Caco-2 (cell line): Measurements from ENCODE around the gene SYTL5. TPM values are rescaled to one million over a fixed set of nuclear protein-coding genes. Genes with fewer than 3 reads are reported as not detected.

Source experiments
- BruUV-seq: library from RNA; stranded (reverse); fragments of 400-500 nt; replicated peaks from 2 replicates; lab custom pipeline; 2021; lab: Mats Ljungman, UMichigan
- CTCF ChIA-PET: fragments of 300-600 bp; sonication (Branson Sonifier 250); formaldehyde crosslinking; loops from one replicate; lab custom pipeline; 2022; ENCODE audit warnings: antibody characterized with exemption; lab: Charles Lee
- POLR2A ChIA-PET: fragments of 300-600 bp; sonication (Branson Sonifier 250); formaldehyde crosslinking; loops from one replicate; lab custom pipeline; 2022; ENCODE audit warnings: antibody characterized with exemption; lab: Charles Lee
- DNase-seq, 2 experiments: peaks; one replicate each; pipeline versions ENCODE4 v3.0.0 to v3.0.0-alpha.2; 2020 to 2022
- H3K27me3 ChIP-seq: replicated peaks from 2 replicates; pipeline ENCODE4 v1.6.0; 2011; ENCODE audit warnings: low read length; ENCODE audit not compliant: control insufficient read depth, insufficient read depth
- H3K36me3 ChIP-seq: 2 replicates; pipeline ENCODE4 v1.5.1; 2011; ENCODE audit warnings: low read length; ENCODE audit not compliant: control insufficient read depth, insufficient read depth
- H3K4me1 ChIP-seq: fragments of 250-450 bp; sonication (Bioruptor Pico); 2 replicates; pipeline ENCODE4 v1.5.1; 2020; ENCODE audit warnings: mild to moderate bottlenecking
- H3K4me3 ChIP-seq: 2 replicates; pipeline ENCODE4 v1.5.1; 2011; ENCODE audit warnings: low read depth, mild to moderate bottlenecking, control low read depth, low read length
- H3K9me3 ChIP-seq: fragments of 250-450 bp; sonication (Bioruptor Pico); 2 replicates; pipeline ENCODE4 v1.5.1; 2020; ENCODE audit warnings: mild to moderate bottlenecking, moderate library complexity
- H3K27ac Mint-ChIP-seq: one replicate; pipeline ENCODE4 v1.8.0; 2022; ENCODE audit warnings: mixed read lengths; ENCODE audit not compliant: unreplicated experiment
- H3K27me3 Mint-ChIP-seq: one replicate; pipeline ENCODE4 v1.8.0; 2022; ENCODE audit warnings: mixed read lengths; ENCODE audit not compliant: insufficient read depth, unreplicated experiment
- H3K36me3 Mint-ChIP-seq: one replicate; pipeline ENCODE4 v1.8.0; 2022; ENCODE audit warnings: mild to moderate bottlenecking, mixed read lengths; ENCODE audit not compliant: insufficient read depth, unreplicated experiment
- H3K4me1 Mint-ChIP-seq: one replicate; pipeline ENCODE4 v1.8.0; 2022; ENCODE audit warnings: low read depth, mixed read lengths; ENCODE audit not compliant: unreplicated experiment
- H3K4me3 Mint-ChIP-seq: one replicate; pipeline ENCODE4 v1.8.0; 2022; ENCODE audit warnings: mild to moderate bottlenecking, moderate library complexity, mixed read lengths; ENCODE audit not compliant: unreplicated experiment
- H3K9me3 Mint-ChIP-seq: one replicate; pipeline ENCODE4 v1.8.0; 2022; ENCODE audit warnings: mixed read lengths; ENCODE audit not compliant: unreplicated experiment
- intact Hi-C: fragments of 100-400 bp; cut with micrococcal nuclease; formaldehyde crosslinking; loops from one replicate; pipeline ENCODE4 v1.10.0; 2022; ENCODE audit not compliant: unreplicated experiment
- total RNA-seq: library from RNA; stranded (reverse); gene quantifications from 2 replicates; pipeline ENCODE4 v1.2.3, GENCODE V29; 2022
- TF ChIP-seq, protein P1 (sequence below), 2 experiments: fragments of 200-600 bp in 1 of 2; IDR thresholded peaks; 1 replicate in 1 of 2; 2 replicates in 1 of 2; pipeline versions ENCODE4 v1.5.1 to v1.8.0; 2011 to 2022; ENCODE audit warnings: antibody characterized with exemption in 1 of 2, control low read depth in 1 of 2, inconsistent platforms in 1 of 2, low read depth in 1 of 2, low read length in 1 of 2, mild to moderate bottlenecking in 1 of 2, moderate library complexity in 1 of 2; ENCODE audit not compliant: insufficient read depth in 1 of 2, severe bottlenecking in 1 of 2, unreplicated experiment in 1 of 2

SYTL5 gene
- total RNA-seq, 1 experiment from 2014 or later: 8.9 TPM

- H3K9me3 Mint-ChIP-seq: no peaks in the 10 kb centered on the region
- no peak overlapping the region for H3K4me3 Mint-ChIP-seq
- no peak for DNase-seq
- Histone ChIP-seq H3K9me3 (no peaks in the 10 kb centered on the region), H3K36me3 (0 out of 2 replicates have a peak, but pooled peaks cover 1% of the 10 kb centered on the region), H3K27me3 (no peaks in the 10 kb centered on the region), H3K4me3 (no peak overlapping the region), H3K4me1 (no peaks in the 10 kb centered on the region)
- intact Hi-C loops: no loop called here
- BruUV-seq: no TSS peak
- ChIA-PET CTCF (no interaction called here), POLR2A (no interaction called here)
- no peak overlapping the region for H3K27ac Mint-ChIP-seq
- H3K36me3 Mint-ChIP-seq: no peaks in the 10 kb centered on the region
- H3K27me3 Mint-ChIP-seq: no peaks in the 10 kb centered on the region
- TF ChIP-seq, protein P1, sequence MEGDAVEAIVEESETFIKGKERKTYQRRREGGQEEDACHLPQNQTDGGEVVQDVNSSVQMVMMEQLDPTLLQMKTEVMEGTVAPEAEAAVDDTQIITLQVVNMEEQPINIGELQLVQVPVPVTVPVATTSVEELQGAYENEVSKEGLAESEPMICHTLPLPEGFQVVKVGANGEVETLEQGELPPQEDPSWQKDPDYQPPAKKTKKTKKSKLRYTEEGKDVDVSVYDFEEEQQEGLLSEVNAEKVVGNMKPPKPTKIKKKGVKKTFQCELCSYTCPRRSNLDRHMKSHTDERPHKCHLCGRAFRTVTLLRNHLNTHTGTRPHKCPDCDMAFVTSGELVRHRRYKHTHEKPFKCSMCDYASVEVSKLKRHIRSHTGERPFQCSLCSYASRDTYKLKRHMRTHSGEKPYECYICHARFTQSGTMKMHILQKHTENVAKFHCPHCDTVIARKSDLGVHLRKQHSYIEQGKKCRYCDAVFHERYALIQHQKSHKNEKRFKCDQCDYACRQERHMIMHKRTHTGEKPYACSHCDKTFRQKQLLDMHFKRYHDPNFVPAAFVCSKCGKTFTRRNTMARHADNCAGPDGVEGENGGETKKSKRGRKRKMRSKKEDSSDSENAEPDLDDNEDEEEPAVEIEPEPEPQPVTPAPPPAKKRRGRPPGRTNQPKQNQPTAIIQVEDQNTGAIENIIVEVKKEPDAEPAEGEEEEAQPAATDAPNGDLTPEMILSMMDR (IDR thresholded peaks at IDR 0.05; ENCODE audit: insufficient read depth in 1 of 2, low read depth in 1 of 2, low read length in 1 of 2, severe bottlenecking in 1 of 2, unreplicated experiment in 1 of 2): no peak
- no peaks in the 10 kb centered on the region for H3K4me1 Mint-ChIP-seq
Observed at GRCh38 chrX:38069991-38070390, 63.6 kb downstream of the SYTL5 start.

- POLR2A ChIA-PET: no interaction called here
- no peaks in the 10 kb centered on the region for H3K9me3 Mint-ChIP-seq
Observed at GRCh38 chrX:38079463-38079862, 73.1 kb downstream of the SYTL5 start.

GRCh38 chrX:38080808-38081207 lies 74.5 kb downstream of the SYTL5 start:
- no peaks in the 10 kb centered on the region for H3K27me3 Mint-ChIP-seq
- intact Hi-C loops: no loop called here
- no peak overlapping the region for H3K4me3 Mint-ChIP-seq
- H3K4me1 ChIP-seq: no peaks in the 10 kb centered on the region
- no peaks in the 10 kb centered on the region for H3K4me1 Mint-ChIP-seq
- no peaks in the 10 kb centered on the region for H3K27me3 ChIP-seq
- no peak for DNase-seq
- H3K36me3 Mint-ChIP-seq: no peaks in the 10 kb centered on the region
- H3K36me3 ChIP-seq: no peaks in the 10 kb centered on the region
- no peak overlapping the region for H3K4me3 ChIP-seq
- no peak overlapping the region for H3K27ac Mint-ChIP-seq
- ChIA-PET CTCF (no interaction called here), POLR2A (no interaction called here)
- no peaks in the 10 kb centered on the region for H3K9me3 Mint-ChIP-seq
- no TSS peak for BruUV-seq
- no peaks in the 10 kb centered on the region for H3K9me3 ChIP-seq
- TF ChIP-seq, protein P1 (IDR thresholded peaks at IDR 0.05; ENCODE audit: insufficient read depth in 1 of 2, low read depth in 1 of 2, low read length in 1 of 2, severe bottlenecking in 1 of 2, unreplicated experiment in 1 of 2): no peak

More at GRCh38 chrX:38079463-38079862, 73.1 kb downstream of the SYTL5 start:
- no peak overlapping the region for H3K27ac Mint-ChIP-seq
- H3K27me3 Mint-ChIP-seq: no peaks in the 10 kb centered on the region
- Histone ChIP-seq H3K36me3 (0 out of 2 replicates have a peak, but pooled peaks cover 1% of the 10 kb centered on the region), H3K4me1 (no peaks in the 10 kb centered on the region), H3K9me3 (no peaks in the 10 kb centered on the region), H3K27me3 (no peaks in the 10 kb centered on the region), H3K4me3 (no peak overlapping the region)
- no TSS peak for BruUV-seq
- H3K36me3 Mint-ChIP-seq: no peaks in the 10 kb centered on the region
- TF ChIP-seq, protein P1 (IDR thresholded peaks at IDR 0.05; ENCODE audit: insufficient read depth in 1 of 2, low read depth in 1 of 2, low read length in 1 of 2, severe bottlenecking in 1 of 2, unreplicated experiment in 1 of 2): no peak
- DNase-seq: no peak
- CTCF ChIA-PET: no interaction called here
- intact Hi-C loops: no loop called here
- H3K4me1 Mint-ChIP-seq: no peaks in the 10 kb centered on the region
- no peak overlapping the region for H3K4me3 Mint-ChIP-seq
